GM12878 (cell line): ENCODE measurements around the gene NOP9. TPM values are rescaled to one million over a fixed set of nuclear protein-coding genes. Genes with fewer than 3 reads are reported as not detected.

ENCODE experiments used
- ATF2 ChIP-seq: IDR thresholded peaks from 2 replicates; pipeline ENCODE4 v1.6.1; 2012; ENCODE audit warnings: low read length, inconsistent platforms
- BHLHE40 ChIP-seq, 2 experiments: fragments of 450-650 bp in 1 of 2; IDR thresholded peaks; 2 replicates each; pipeline ENCODE4 v1.6.1; 2011 to 2017; ENCODE audit warnings: low read depth in 2 of 2, borderline replicate concordance in 1 of 2, improper control_type of control experiment in 1 of 2, low read length in 1 of 2, mild to moderate bottlenecking in 1 of 2
- DPF2 ChIP-seq: fragments of 450-650 bp; IDR thresholded peaks from 2 replicates; pipeline ENCODE4 v1.6.1; 2017; ENCODE audit warnings: mild to moderate bottlenecking
- E4F1 ChIP-seq: fragments of 450-650 bp; IDR thresholded peaks from 2 replicates; pipeline ENCODE4 v1.6.1; 2018; ENCODE audit warnings: borderline replicate concordance, mild to moderate bottlenecking; ENCODE audit not compliant: partially characterized antibody
- ETV6 ChIP-seq, 2 experiments: fragments of 450-650 bp in 1 of 2; IDR thresholded peaks in 1 of 2; conservative IDR thresholded peaks in 1 of 2; 2 replicates each; pipeline ENCODE4 v1.6.1; 2014; ENCODE audit warnings: antibody characterized with exemption in 1 of 2, borderline replicate concordance in 1 of 2, low read depth in 1 of 2, mild to moderate bottlenecking in 1 of 2, moderate library complexity in 1 of 2
- JUND ChIP-seq: IDR thresholded peaks from 2 replicates; pipeline ENCODE4 v1.6.1; 2012; ENCODE audit warnings: low read depth, mild to moderate bottlenecking, low read length, improper control_type of control experiment, moderate library complexity
- NFIC ChIP-seq: IDR thresholded peaks from 2 replicates; pipeline ENCODE4 v1.6.1; 2012; ENCODE audit warnings: low read depth, mild to moderate bottlenecking, inconsistent platforms, low read length, moderate library complexity
- POLR2AphosphoS5 ChIP-seq: IDR thresholded peaks from 2 replicates; pipeline ENCODE4 v1.6.1; 2011; ENCODE audit warnings: mild to moderate bottlenecking, low read length, inconsistent platforms
- PRDM15 ChIP-seq: fragments of 450-650 bp; formaldehyde crosslinking; IDR thresholded peaks from 2 replicates; pipeline ENCODE4 v1.4.0; 2020; ENCODE audit warnings: mild to moderate bottlenecking, moderate library complexity
- RELB ChIP-seq: fragments of 450-650 bp; IDR thresholded peaks from 2 replicates; pipeline ENCODE4 v1.6.1; 2017; ENCODE audit warnings: low read depth, mild to moderate bottlenecking, moderate library complexity
- SP1 ChIP-seq: IDR thresholded peaks from one replicate; pipeline ENCODE4 v1.6.1; 2011; ENCODE audit warnings: low read depth, low read length
- WRNIP1 ChIP-seq: IDR thresholded peaks from 2 replicates; pipeline ENCODE4 v1.6.1; 2011; ENCODE audit warnings: low read depth, low read length, improper control_type of control experiment, borderline replicate concordance
- YBX1 ChIP-seq: fragments of 450-650 bp; IDR thresholded peaks from 2 replicates; pipeline ENCODE4 v1.6.1; 2016; ENCODE audit warnings: antibody characterized with exemption
- ZBED1 ChIP-seq: IDR thresholded peaks from 2 replicates; pipeline ENCODE4 v1.6.1; 2016; ENCODE audit warnings: borderline replicate concordance
- ZSCAN29 ChIP-seq: fragments of 450-650 bp; IDR thresholded peaks from 2 replicates; pipeline ENCODE4 v1.6.1; 2017; ENCODE audit warnings: mild to moderate bottlenecking, moderate library complexity
- polyA plus RNA-seq, 11 experiments: library from polyadenylated mRNA; depleted of rRNA in 4 of 11; unstranded in 6 of 11; stranded (reverse) in 5 of 11; fragments of >200 nt; fragmentation: Nextera tagmentation in 4 of 11; fragmentation: Illumina TruSeq in 1 of 11; extraction: Ambion mirVana in 4 of 11; extraction: Trizol in 1 of 11; gene quantifications; 1 replicate in 1 of 11; 2 replicates in 10 of 11; pipeline versions ENCODE4 v1.2.1 to v1.2.3, GENCODE V29; 2011 to 2016; ENCODE audit warnings: inconsistent platforms in 2 of 11, missing spikeins in 2 of 11, low read depth in 1 of 11
- total RNA-seq, 4 experiments: library from RNA; depleted of rRNA in 3 of 4; stranded (reverse); fragments of >200 nt in 3 of 4; fragmentation: Illumina TruSeq in 1 of 4; extraction: Trizol in 1 of 4; gene quantifications; 2 replicates each; pipeline versions ENCODE4 v1.2.1 to v1.2.3, GENCODE V29; 2013 to 2021

Gene NOP9
- total and polyA plus RNA-seq, 10 of the 15 experiments (the other 5 are each of a cell fraction or from before 2014, with no cell fraction given) = 2.4 to 43.9 (median 20.3) TPM

- TF ChIP-seq PRDM15 (CRISPR knock-in tag) (no peak), WRNIP1 (no peak), ZSCAN29 (no peak), E4F1 (no peak), JUND (no peak), SP1 (no peak), ETV6 (conservative IDR thresholded peaks at IDR 0.05 in 1 of 2, IDR thresholded peaks at IDR 0.05 in 1 of 2; ENCODE audit: borderline replicate concordance in 1 of 2, low read depth in 1 of 2) (0 out of 4 replicates have a peak, but pooled peaks of 1 of the 2 experiments have one; percentile 12), POLR2AphosphoS5 (no peak), BHLHE40 (IDR thresholded peaks at IDR 0.05; ENCODE audit: borderline replicate concordance in 1 of 2, low read depth in 2 of 2, low read length in 1 of 2) (peak; percentile 91 to 93), ATF2 (no peak), DPF2 (no peak), YBX1 (no peak), ZBED1 (no peak), RELB (peak; percentile 51; the same call in 1 of the 2 replicates), NFIC (no peak)
Measured at GRCh38 chr14:24279301-24280186, 20.1 kb upstream of the NOP9 start (continued).
